ELF-1 (cell line): ENCODE data around the gene SLC12A5.
A peak's percentile ranks its signal among the peaks of the same experiment; 100 is the strongest.
"Not testable (repeated sequence)": the region's sequence is repeated elsewhere in the genome, so short reads cannot be mapped to it uniquely, and the experiment has no call there.

Experiments used
- DNase-seq: peaks from one replicate; pipeline ENCODE4 v3.0.0-alpha.2; 2016; ENCODE audit warnings: low read depth, low spot score

SLC12A5 gene

GRCh38 chr20:46077642-46078305 lies 48.8 kb downstream of the SLC12A5 start:
- no peak for DNase-seq

DNA sequence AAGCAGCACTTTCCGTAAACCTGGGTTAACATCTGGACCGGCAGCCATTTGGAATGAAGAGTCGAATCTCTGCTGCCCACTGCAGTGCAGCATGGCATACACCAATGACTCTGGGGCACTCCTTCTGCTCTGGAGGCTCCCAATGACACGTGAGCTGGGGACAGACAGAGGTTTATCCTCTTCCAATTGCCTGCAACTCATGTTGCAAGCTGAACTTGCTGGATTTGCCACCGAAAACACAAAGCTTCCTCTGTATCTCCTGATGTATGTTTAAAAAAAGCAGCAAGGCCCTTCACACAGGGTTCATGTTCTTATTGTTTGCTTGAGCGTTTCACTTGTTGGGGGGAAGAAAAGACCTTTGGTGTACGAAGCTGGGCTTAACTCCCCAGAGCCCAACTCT lies 49.9 kb downstream of the SLC12A5 start:
- no peak for DNase-seq

DNA sequence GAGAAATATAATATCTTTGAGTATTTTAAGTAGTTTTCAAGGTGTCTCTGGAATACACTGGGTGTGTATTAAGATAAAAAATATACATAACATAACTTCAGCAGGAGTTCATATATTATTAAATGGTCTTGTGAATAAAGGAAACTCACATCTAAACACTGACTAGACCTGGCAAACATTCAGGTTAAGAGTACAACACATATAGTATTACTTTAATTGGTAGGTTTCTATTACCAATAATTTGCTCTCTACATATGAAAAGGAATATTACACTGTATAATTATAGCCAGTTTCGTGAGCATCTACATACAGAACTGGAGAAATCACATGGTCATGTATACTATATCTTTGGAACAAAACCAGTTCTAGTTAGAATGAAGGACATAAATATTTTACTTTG lies 52.1 kb downstream of the SLC12A5 start:
- no peak for DNase-seq

- DNase-seq, result no peak
These were observed 54.1 kb downstream of the SLC12A5 start for GRCh38 chr20:46083101-46083500.

DNA sequence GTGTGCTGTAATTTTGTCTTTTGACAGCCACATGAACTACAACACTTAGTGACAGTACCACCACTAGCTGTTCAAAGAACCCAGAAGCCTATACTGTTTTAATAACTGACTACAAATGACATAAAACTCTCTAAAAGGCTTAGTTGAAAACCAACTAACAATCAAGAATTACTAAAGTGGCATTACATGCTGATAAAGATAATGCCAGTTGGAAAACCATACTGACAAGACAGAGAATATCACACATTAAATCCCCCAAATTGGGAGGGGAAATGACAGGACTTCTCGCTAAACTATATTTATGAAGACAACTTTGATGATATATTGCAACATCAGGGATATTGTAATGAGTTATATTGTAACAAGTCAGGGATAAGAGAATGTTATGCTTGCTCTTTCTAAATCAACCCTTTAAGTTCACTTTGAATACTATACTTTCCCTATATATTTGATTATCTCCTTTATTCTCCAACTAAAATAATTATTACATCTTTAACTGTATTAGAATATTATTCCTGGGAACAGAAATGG lies 54.6 kb downstream of the SLC12A5 start:
- no peak for DNase-seq

DNA sequence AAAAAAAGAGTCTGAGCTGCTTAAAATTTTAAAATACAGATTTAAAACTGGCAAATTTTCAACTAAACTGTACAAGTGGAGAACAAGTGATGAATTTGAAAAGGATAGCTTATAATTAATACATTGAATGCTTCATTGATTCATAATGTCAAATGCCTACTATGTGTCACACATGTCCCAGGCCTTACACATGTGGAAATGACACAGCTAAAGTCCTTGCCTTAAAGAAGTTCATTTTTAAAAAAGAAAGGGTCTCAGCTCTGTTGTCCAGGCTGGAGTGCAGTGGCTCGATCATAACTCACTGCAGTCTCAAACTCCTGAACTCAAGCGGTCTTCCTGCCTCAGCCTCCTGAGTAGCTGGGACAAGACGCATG lies 55.8 kb downstream of the SLC12A5 start:
- DNase-seq, result no peak

- no peak for DNase-seq
These were observed 56.3 kb downstream of the SLC12A5 start for GRCh38 chr20:46085179-46085851.

- DNase-seq, result no peak
These were observed 58.1 kb downstream of the SLC12A5 start for GRCh38 chr20:46087161-46087560.

GRCh38 chr20:46088409-46089166 lies 59.6 kb downstream of the SLC12A5 start:
- no peak for DNase-seq

DNA sequence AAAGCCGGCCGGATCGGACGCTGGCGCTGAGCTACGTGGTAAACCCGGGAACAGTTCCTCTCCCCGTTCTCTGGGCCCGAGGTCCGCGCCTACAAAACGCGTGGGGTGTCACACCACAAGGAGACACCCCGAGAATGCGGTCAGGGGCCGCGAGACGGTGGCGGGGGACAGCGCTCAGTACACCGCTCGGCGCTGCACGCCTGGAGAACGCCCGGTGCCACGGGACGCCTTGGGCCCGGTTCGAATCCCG lies 60.1 kb downstream of the SLC12A5 start:
- DNase-seq, result no peak

- DNase-seq, result peak; percentile 98
These were observed 60.7 kb downstream of the SLC12A5 start, which contains the start of gene NCOA5 for GRCh38 chr20:46089417-46090388. Gene NCOA5 (minus strand): TSS chr20:46089962. CDS start chr20:46079424, 10,538 bp downstream.

DNA sequence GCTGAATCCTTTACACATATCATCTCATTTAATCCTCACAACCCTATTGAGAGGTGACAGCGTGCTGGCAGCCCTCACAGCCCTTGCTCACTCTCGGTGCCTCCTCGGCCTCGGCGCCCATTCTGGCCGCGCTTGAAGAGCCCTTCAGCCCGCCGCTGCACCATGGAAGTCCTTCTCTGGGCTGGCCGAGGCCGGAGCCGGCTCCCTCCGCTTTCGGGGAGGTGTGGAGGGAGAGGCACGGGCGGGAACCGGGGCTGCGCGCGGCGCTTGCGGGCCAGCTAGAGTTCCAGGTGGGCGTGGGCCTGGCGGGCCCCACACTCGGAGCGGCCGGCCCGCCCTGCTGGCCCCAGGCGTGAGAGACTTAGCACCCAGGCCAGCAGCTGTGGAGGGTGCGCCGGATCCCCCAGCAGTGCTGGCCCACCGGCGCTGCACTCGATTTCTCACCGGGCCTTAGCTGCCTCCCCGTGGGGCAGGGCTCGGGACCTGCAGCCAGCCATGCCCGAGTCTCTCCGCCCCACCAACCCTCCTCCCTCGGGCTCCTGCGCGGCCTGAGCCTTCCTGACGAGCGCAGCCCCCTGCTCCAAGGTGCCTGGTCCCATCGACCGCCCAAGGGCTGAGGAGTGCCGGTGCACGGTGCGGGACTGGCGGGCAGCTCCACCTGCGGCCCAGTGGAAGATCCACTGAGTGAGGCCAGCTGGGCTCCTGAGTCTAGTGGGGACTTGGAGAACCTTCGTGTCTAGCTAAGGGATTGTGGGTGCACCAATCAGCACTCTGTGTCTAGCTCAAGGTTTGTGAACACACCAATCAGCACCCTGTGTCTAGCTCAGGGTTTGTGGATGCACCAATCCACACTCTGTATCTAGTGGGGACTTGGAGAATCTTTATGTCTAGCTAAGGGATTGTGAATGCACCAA lies 62.9 kb downstream of the SLC12A5 start:
- not testable (repeated sequence) for DNase-seq

- no peak for DNase-seq
These were observed 64.5 kb downstream of the SLC12A5 start for GRCh38 chr20:46093531-46093930.

GRCh38 chr20:46099491-46100287 lies 70.7 kb downstream of the SLC12A5 start:
- DNase-seq, result peak; percentile 47

DNA sequence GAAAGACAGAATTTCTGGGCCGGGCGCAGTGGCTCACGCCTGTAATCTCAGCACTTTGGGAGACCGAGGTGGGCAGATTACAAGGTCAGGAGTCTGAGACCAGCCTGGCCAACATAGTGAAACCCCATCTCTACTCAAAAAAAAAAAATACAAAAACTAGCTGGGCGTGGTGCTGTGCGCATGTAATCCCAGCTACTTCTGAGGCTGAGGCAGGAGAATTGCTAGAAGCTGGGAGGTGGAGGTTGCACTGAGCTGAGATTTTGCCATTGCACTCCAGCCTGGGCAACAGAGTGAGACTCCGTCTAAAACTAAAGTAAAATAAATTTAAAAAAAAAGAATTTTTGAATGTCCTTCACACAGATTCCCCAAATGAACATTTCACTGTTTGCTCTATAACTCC lies 71.4 kb downstream of the SLC12A5 start:
- DNase-seq, result not testable (repeated sequence)

DNA sequence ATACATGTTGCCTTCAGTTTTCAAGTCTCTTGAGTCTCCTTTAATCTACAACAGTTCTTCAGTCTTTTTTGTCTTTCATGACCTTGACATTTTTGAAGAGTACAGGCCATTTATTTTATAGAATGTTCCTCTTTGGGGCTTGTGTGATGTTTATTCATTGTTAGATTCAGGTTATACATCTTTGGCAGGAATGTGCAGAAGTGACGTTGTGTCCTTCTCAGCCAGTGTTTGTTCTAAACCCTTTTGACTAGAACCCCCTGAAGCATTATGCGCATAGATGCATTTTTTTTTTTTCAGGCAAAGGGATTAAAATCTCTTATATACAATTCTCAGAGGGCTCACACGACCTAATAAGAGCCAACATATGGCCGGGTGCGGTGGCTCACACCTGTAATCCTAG lies 72.0 kb downstream of the SLC12A5 start:
- no peak for DNase-seq

DNA sequence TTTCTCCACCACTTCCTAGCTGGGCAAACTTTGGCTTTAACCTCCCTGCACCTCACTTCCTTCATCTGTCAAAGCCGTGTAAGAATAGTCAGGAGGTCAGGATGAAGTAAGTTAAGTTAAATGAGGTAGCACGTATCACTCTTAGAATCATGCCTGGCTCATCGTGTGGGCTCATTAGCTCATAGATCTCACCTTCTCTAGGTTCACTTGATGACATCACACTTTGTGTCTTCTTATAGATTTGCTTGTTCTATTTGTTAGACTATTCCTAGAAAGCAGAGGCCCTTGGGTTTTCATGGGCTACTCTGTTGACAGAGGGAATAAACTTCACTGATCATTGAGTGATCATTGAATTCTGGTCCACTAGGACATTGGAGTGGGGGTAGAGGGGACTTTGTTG lies 72.9 kb downstream of the SLC12A5 start:
- DNase-seq, result no peak

DNA sequence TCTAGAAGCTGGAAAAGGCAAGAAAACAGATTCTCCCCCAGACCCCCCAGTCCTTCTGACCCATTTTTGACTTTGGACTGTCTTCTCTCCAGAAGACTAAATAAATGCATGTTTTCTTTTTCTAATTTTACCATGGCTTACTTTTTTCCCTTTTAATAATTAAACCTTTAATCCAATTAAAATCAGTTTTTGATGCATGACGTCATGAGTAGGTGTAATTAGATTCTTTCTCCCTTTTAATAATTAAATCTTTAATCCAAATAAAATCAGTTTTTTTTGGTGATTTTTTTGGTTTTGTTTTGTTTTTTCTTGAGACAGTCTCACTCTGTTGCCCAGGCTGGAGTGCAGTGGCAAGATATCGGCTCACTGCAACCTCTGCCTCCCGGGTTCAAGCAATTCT lies 73.9 kb downstream of the SLC12A5 start:
- no peak for DNase-seq

GRCh38 chr20:46104262-46104661 lies 75.2 kb downstream of the SLC12A5 start:
- no peak for DNase-seq

DNA sequence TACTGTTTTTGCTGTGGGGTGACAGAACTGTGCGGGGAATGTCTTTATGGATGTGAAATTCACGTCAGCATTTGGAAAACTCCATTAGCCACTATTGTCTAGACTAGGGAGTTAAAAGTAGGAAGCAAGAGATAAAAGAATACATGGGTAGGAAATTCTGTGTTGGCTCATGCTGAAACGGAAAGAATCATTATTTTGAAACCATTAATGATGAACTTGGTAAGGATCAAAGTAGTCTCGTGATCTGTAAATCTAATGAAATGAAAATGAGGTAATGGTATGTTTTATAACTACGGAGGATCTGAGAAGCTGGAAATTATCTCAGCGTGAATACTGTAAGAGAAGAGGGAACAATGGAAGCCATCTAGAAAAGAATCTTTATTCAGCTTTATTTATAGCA lies 78.0 kb downstream of the SLC12A5 start:
- no peak for DNase-seq
